Stimulated activated CD4-positive, alpha-beta T cell treated with anti-CD3 and anti-CD28 coated beads, Interleukin-15, amount 100 ng/mL, for 1 hour (primary cell): ENCODE measurements around the gene PLTP.
"Not testable (repeated sequence)": the region's sequence is repeated elsewhere in the genome, so short reads cannot be mapped to it uniquely, and the experiment has no call there.

ENCODE experiments used
- DNase-seq, 2 donors: peaks; one replicate each; pipeline ENCODE4 v3.0.0-alpha.2; 2020; ENCODE audit warnings: low read depth in 1 of 2, low spot score in 1 of 2

PLTP gene

DNA sequence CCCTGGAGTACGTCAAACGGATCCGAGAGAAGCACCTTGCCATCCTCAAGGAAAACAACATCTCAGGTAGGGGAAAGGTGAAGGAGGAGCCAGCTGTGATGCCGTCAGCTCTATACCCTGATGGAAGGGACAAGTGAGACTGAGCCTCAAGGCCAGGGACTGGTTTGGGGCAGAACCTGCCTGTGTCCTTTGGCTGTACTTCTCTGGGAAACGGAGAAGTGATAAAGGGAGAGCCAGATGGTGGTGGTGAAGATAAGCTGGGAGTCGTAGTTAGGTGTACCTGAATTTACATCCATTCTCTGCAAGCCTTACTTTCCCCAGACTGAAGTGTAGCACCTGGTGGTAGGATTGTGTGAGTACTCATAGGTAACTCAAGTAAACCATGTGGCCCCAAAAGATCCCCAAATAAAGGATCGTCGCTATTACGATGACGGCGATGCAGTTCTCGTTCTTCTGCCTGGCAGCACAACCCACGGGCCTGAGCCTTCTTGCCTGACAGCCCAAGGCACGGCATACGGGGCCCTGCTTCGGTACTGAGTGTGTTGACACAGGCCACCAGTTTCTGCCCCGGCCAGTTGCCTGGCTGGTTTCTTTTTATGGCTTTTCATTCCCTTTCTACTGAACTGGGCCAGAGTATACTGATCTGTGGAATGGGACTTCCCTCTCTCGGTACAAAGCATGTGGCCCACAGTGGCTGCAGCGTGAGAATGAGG is 33.2 kb upstream of the PLTP start:
- no peak for DNase-seq

GRCh38 chr20:45944151-45944964 is 32.4 kb upstream of the PLTP start:
- no peak for DNase-seq

- no peak for DNase-seq
These were observed 31.7 kb upstream of the PLTP start for GRCh38 chr20:45943613-45944012.

DNA sequence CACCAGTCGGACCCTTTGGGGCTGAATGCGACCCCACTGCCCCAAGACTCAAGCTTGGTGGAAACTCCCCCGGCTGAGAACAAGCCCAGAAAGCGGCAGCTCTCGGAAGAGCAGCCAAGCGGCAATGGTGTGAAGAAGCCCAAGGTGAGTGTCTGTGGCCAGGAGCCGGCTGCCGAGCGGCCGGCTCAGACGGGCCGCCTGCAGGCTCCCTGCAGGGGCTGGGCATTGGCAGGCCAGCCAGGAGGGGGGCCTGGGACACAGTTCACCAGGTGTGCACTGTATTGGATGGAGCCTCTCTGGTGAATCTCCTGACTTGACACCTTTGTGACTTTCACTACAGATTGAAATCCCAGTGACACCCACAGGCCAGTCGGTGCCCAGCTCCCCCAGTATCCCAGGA is 28.5 kb upstream of the PLTP start:
- DNase-seq: no peak

DNA sequence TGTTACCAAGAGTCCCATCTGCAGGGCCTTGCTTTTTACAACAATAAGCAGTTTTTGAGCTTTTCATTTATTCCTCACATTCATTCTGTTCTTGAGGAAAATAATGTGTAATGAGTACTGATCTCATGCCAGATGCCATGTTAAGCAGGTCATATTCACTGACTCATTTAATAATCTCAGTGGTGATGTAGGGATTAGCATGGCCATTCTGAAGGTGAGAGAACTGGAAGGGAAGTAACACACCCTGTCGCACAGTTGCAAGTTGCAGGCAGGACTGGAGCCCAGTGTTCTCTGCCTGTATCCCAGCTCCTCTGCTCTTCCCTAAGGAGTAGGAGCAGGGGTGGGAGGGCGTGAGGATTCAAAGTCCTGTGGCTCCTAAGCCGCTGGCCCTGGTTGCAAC is 28.1 kb upstream of the PLTP start:
- no peak for DNase-seq

GRCh38 chr20:45938727-45939438 is 26.9 kb upstream of the PLTP start:
- DNase-seq: no peak

GRCh38 chr20:45937765-45938164 is 25.8 kb upstream of the PLTP start:
- no peak for DNase-seq

DNA sequence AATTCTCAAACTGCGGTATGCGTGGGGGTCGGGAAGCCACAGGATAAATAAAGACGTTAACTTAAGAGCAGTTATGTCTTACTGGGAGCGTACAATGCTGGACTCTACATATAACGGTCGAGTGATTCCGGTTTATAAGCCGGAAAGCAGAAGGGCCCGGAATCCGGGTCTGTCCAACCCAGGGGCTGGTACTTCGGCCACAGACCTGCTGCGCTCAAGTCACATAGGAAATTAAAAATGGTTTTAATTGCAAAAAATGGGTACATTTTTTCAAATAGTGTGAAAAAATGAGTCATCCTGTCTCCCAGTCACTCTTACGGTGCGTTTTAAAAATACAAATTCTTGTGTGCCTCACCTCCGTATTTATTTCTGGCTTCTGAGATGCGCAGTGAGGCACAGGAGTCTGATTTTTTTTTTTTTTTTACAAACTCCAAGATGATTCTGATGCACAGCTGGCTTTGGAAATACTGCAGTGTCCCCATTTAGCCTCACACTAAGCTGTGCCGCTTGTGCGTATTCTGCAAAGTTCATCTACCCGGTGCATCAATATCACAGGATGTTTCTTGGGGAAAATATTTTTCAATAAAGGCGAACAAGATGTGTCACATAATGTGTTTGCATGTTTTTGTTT is 23.6 kb upstream of the PLTP start:
- DNase-seq: no peak

DNA sequence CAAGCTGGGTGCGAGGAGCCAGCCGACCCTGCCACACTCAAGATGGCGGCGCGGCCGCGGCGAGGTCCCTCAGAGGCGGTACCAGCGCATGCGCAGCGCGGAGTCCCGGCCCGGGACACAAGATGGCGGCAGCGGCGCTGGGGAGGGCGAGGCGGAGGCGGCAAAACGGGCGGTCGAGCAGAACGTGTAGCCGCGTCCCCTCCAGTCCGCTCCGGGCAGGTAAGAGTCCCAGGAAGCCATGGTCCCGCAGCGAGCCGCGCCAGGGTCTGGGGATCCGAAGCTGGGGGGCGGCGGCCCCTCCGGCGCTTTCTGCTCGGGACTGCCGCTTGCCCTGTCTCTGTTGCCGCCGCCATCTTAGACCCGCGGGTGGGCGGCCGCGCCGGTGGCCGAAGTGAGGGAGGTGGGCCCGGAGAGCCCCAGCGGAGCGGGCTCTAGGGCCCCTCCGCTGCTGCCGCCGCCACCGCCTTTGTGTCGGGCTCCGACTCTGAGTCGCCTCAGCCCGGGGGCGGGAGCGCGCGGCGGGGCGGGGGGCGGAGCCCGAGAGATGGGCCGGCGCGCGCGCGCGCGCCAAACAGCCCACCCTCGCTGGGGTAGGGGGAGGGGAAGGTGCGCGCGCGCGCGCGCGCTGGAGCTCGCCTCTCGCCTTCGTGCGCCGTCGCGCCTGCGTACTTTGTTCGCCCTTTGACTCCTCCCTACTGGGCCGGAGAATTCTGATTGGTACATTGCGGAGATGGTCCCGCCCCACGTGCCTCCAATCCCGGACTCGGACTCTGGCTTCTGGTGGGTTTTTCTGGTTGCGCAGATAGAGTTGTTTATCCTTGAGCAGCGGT is 22.8 kb upstream of the PLTP start, which contains the start of gene PCIF1:
Gene PCIF1, plus strand, starts transcription at position 98 of the 830 bp plus-strand sequence. CDS start 4,317 bp downstream, outside the sequence.
- DNase-seq: peak; percentile 97 to 98

- no peak for DNase-seq
These were observed 22.2 kb upstream of the PLTP start for GRCh38 chr20:45934046-45934585.

DNA sequence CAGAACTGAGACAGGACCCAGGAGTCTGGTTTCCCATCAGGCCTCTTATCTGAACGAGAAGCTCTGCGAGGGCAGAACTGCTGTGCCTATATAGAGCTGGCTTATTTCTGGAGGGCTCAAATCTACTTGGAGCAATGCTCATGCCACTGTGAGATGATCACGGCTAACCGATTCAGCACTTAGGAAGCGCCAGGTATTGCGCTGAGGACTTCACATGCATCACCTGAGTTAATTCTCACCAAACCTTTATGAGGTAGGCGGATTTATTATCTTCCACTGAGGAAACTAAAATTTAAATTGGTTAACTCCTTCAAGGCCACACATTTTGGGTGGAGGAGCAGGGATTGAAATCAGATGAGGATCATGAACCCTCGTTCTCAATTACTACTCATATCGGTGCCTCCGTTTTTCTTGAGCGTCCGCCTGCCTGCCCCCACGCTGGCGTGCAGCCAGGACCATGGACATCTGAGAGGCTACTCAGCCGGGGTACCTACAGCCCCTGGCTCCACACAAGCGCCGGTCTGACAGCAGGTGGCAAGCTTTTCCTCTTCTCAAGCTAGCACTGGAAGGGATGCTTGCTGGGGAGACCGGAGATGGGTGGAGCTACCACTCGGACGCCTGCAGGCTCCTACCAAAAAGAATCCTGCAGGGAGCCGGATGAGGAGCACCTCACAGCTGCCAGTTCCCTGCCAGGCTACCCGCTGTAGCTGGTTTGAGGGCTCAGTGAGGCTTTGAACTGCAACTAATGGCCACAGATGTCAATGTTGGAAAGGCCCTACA is 21.5 kb upstream of the PLTP start:
- peak in 1 of 2 donors; percentile 31 for DNase-seq

DNA sequence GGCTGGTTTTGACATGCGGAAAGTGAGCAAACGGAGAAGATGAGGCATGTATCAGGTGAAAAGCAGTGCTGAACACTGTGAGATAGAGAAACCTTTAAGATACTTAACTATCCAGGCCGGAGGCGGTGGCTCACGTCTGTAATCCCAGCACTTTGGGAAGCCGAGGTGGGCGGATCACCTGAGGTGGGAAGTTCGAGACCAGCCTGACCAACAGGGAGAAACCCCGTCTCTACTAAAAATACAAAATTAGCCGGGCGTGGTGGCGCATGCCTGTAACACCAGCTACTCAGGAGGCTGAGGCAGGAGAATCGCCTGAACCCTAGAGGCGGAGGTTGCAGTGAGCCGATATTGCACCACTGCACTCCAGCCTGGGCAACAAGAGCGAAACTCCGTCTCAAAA is 19.7 kb upstream of the PLTP start:
- DNase-seq: not testable (repeated sequence)

GRCh38 chr20:45927071-45927878 is 15.3 kb upstream of the PLTP start:
- no peak for DNase-seq

- no peak for DNase-seq
These were observed 14.7 kb upstream of the PLTP start for GRCh38 chr20:45926731-45927070.

DNA sequence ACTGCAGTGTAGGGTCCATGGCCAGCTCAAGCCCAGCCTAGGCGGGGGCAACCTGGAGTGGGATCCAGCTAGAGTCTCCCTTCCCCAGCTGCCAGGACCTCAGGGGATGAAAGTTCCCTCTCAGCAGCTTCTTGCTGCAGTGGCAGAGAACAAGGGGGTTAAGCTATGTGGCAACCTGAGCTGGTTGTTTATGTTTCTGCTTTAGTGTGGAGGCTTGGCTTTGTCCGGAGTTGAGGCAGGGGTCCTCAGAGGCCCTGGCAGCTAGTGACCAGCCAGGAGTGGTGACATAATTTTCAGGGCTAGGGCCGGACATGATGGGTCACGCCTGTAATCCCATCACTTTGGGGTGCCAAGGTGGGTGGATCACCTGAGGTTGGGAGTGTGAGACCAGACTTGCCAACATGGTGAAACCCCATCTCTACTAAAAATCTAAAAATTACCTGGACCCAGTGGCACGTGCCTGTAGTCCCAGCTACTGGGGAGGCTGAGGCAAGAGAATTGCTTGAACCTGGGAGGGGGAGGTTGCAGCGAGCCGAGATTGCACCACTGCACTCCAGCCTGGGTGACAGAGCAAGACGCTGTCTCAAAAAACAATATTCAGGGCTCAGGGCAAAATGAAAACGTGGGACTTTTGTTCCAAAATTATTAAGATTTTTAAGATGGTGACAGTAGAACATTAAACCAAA is 14.0 kb upstream of the PLTP start:
- DNase-seq: no peak

DNA sequence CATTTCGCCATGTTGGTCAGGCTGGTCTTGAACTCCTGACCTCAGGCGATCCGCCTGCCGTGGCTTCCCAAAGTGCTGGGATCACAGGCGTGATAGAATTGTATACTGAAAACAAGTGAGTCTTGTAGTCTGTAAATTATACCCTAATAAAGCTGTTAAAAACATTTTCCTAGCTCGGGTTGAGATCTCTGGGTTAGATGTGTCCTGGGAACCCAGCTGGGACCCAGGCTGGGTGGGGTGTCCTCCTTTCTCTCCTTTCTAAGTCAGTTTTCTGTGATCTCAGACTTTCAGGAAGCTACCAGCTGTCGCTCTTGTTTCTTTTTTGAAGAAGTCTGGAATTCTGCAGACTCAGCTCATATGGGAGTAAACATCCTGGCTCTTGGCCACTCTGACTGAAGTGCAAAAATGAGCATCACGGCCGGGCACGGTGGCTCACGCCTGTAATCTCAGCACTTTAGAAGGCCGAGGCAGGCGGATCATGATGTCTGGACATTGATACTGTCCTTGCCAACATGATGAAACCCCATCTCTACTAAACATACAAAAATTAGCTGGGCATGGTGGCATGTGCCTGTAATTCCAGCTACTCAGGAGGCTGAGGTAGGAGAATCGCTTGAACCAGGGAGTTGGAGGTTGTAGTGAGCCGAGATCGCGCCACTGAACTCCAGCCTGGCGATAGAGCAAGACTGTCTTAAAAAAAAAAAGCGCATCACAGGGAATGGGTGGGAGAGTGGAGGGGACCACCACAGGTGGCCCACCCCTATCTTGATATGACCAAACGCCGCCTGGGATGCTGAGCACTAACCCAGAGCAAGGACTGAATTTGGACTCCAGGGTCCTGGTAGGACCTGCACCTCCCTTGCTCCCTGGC is 12.7 kb upstream of the PLTP start:
- DNase-seq: no peak
